IgD-negative memory B cell (primary cell): ENCODE results near the gene LENEP. TPM values are rescaled to one million over a fixed set of nuclear protein-coding genes. Genes with fewer than 3 reads are reported as not detected.

Source experiments
- H3K27ac Mint-ChIP-seq, 3 donors: one replicate each; pipeline ENCODE4 v1.8.0; 2020 to 2022; ENCODE audit warnings: mild to moderate bottlenecking in 3 of 3, mixed read lengths in 3 of 3, moderate library complexity in 1 of 3
- H3K27me3 Mint-ChIP-seq: one replicate; pipeline ENCODE4 v1.8.0; 2021; ENCODE audit warnings: mixed read lengths
- H3K36me3 Mint-ChIP-seq: one replicate; pipeline ENCODE4 v1.8.0; 2020; ENCODE audit warnings: mild to moderate bottlenecking, mixed read lengths
- H3K4me1 Mint-ChIP-seq, 3 donors: one replicate each; pipeline ENCODE4 v1.8.0; 2020 to 2022; ENCODE audit warnings: mixed read lengths in 3 of 3, mild to moderate bottlenecking in 1 of 3
- H3K4me3 Mint-ChIP-seq, 4 donors: one replicate each; pipeline ENCODE4 v1.8.0; 2020 to 2022; ENCODE audit warnings: mild to moderate bottlenecking in 4 of 4, mixed read lengths in 4 of 4, moderate library complexity in 3 of 4
- H3K9me3 Mint-ChIP-seq, 3 donors: one replicate each; pipeline ENCODE4 v1.8.0; 2020 to 2021; ENCODE audit warnings: mixed read lengths in 3 of 3, mild to moderate bottlenecking in 1 of 3
- polyA plus RNA-seq: library from polyadenylated mRNA; unstranded; fragments of 300-500 nt; fragmentation: Illumina TruSeq; gene quantifications from one replicate; pipeline ENCODE4 v1.2.3, GENCODE V29; 2021

LENEP gene
- polyA plus RNA-seq, 1 donor from 2014 or later: not detected

GRCh38 chr1:154966111-154966510, 27.3 kb upstream of the LENEP start:
- H3K4me1 Mint-ChIP-seq: peaks cover 10 to 19% (median 13%) of the 10 kb centered on the region in 3 donors
- no peaks in the 10 kb centered on the region for H3K36me3 Mint-ChIP-seq
- H3K27ac Mint-ChIP-seq: no peak overlapping the region

DNA sequence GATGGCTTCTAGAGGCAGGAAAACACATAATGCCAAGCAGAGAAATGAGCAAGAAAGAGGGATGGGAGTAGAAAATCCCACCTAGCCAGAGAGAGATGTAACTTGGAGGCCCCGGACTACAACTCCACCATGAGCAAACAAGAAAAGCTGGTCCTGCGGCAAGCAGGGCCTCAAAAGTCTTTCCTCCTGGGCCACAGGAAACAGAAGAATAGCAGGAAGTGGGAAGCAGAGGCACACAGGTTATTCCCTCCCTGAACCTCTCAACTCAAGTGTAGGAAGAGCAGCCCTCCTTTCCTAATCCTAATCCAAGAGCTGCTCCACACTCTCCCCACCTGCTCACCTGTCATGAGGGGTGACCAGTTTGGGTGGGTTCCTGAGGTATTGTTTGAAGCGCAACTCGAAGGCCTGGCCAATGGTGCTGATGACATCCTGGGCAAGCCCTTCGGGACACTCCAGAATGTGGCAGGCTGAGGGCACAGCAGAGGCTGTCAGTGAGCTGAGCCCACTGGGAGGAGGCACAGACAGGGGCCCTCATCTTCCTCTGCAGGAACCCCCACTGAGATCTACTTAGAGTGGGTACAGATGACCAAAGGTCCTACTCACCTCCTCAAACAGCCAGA, 25.9 kb upstream of the LENEP start:
- H3K4me1 Mint-ChIP-seq: peaks cover 5 to 22% (median 19%) of the 10 kb centered on the region in 3 donors
- H3K27ac Mint-ChIP-seq: peak overlapping the region in 2 of 3 donors; percentile 62 to 71
- no peaks in the 10 kb centered on the region for H3K27me3 Mint-ChIP-seq
- no peaks in the 10 kb centered on the region for H3K36me3 Mint-ChIP-seq
- no peaks in the 10 kb centered on the region for H3K9me3 Mint-ChIP-seq
- H3K4me3 Mint-ChIP-seq: no peak overlapping the region

More at GRCh38 chr1:154966111-154966510, 27.3 kb upstream of the LENEP start:
- H3K9me3 Mint-ChIP-seq: no peaks in the 10 kb centered on the region
- no peaks in the 10 kb centered on the region for H3K27me3 Mint-ChIP-seq
- no peak overlapping the region for H3K4me3 Mint-ChIP-seq

DNA sequence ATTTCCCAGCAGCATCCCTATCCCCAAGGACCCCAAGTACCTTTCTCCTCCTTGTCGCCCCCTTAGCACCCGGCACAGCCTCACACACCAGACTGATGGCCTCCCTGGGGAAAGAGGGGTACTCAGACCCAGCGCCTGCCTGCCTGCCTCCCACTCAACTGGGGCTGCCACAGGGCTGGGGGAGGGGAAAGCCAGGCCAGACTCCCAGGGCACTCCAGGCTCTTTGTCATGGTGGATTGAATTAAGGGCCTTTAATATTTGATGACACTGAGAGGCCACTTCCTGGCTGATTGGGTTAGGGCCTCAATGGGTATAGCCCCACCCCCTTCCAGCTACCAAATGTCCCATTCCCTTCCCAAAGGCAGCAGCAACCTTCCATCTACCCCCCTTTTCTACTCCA, 24.7 kb upstream of the LENEP start:
- Mint-ChIP-seq H3K36me3 (no peaks in the 10 kb centered on the region), H3K27me3 (no peaks in the 10 kb centered on the region), H3K27ac (peak overlapping the region in 2 of 3 donors; percentile 60 to 62), H3K9me3 (no peaks in the 10 kb centered on the region), H3K4me3 (peak overlapping the region in 1 of 4 donors; percentile 61), H3K4me1 (peaks cover 0 to 19% (median 19%) of the 10 kb centered on the region in 3 donors)

DNA sequence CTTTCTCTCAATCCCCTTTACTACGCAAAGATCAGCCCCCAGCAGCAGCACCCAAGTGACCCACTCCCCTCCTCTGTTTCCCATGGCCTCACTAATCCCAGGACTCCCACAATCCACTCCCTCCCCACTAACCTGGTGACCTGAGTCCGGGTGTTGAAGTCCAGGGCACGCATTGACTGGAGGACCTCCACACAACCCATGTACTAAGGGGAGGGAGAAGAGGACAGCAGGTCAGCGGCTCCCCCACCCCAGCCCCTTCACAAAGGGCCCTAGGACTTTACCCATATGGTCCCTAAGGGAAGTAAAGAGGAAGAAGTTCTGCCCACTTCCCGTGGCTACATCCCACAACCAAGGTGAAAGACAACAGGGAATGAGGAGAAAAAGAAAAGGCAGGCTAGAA, 24.1 kb upstream of the LENEP start:
- Mint-ChIP-seq H3K36me3 (no peaks in the 10 kb centered on the region), H3K27me3 (no peaks in the 10 kb centered on the region), H3K27ac (peak overlapping the region; percentile 34 to 60 (median 53)), H3K9me3 (no peaks in the 10 kb centered on the region), H3K4me1 (peaks cover 0 to 17% (median 16%) of the 10 kb centered on the region in 3 donors), H3K4me3 (no peak overlapping the region)

GRCh38 chr1:154969860-154970452, 23.4 kb upstream of the LENEP start:
- peak overlapping the region in 1 of 4 donors; percentile 17 for H3K4me3 Mint-ChIP-seq
- no peaks in the 10 kb centered on the region for H3K9me3 Mint-ChIP-seq
- no peaks in the 10 kb centered on the region for H3K36me3 Mint-ChIP-seq
- H3K27me3 Mint-ChIP-seq: no peaks in the 10 kb centered on the region
- peaks cover 0 to 17% (median 16%) of the 10 kb centered on the region in 3 donors for H3K4me1 Mint-ChIP-seq
- no peak overlapping the region for H3K27ac Mint-ChIP-seq

GRCh38 chr1:154970631-154971340, 22.6 kb upstream of the LENEP start, which contains the start of gene SHC1:
Gene SHC1 (minus strand): TSS chr1:154970747. CDS start chr1:154970526, 221 bp downstream.
- peaks cover 0 to 17% (median 14%) of the 10 kb centered on the region in 3 donors for H3K4me1 Mint-ChIP-seq
- no peaks in the 10 kb centered on the region for H3K27me3 Mint-ChIP-seq
- H3K9me3 Mint-ChIP-seq: no peaks in the 10 kb centered on the region
- no peak within 1 kb of the TSS for H3K27ac Mint-ChIP-seq
- H3K36me3 Mint-ChIP-seq: no peaks in the 10 kb centered on the region
- H3K4me3 Mint-ChIP-seq: peak within 1 kb of the TSS in 3 of 4 donors; percentile 34 to 90 (median 52)

DNA sequence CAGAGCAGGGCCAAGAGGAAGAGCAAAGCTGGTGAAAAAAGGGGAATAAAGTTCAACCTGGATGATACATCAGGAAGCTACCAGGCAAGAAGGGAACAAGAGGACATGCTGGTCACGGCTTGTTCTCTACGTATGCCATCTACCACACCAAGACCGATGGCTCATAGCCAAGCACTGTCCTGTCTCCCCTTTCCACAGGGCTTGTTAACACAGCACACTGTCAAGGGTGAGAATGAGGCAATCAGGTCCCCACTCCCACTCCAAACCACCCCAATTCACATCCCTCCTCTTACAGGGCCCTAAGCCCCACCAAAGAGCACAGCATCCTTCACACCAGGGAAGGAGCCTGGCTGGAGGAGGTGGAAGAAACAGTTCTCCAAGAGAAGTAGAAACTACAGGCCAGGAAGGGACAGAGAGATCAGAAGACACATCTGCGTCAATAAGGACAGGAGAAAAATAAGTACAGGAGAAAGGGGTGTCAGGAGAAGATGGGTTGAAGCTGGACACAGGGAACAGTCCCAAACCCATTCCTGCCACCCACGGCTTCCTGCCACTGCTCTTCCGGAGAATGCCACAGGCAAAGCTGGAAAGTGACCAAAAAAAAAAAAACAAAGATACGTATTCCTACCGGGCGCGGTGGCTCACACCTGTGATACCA, 21.9 kb upstream of the LENEP start:
- H3K4me1 Mint-ChIP-seq: peaks cover 0 to 17% (median 16%) of the 10 kb centered on the region in 3 donors
- H3K4me3 Mint-ChIP-seq: peak overlapping the region; percentile 34 to 90 (median 56)
- H3K9me3 Mint-ChIP-seq: no peaks in the 10 kb centered on the region
- H3K27ac Mint-ChIP-seq: no peak overlapping the region
- H3K27me3 Mint-ChIP-seq: no peaks in the 10 kb centered on the region
- no peaks in the 10 kb centered on the region for H3K36me3 Mint-ChIP-seq

GRCh38 chr1:154972213-154972516, 21.2 kb upstream of the LENEP start:
- Mint-ChIP-seq H3K27ac (no peak overlapping the region), H3K9me3 (no peaks in the 10 kb centered on the region), H3K4me1 (peaks cover 0 to 18% (median 17%) of the 10 kb centered on the region in 3 donors), H3K27me3 (no peaks in the 10 kb centered on the region), H3K36me3 (no peaks in the 10 kb centered on the region), H3K4me3 (peak overlapping the region in 3 of 4 donors; percentile 34 to 84 (median 36))

- peaks cover 0 to 21% (median 20%) of the 10 kb centered on the region in 3 donors for H3K4me1 Mint-ChIP-seq
- no peaks in the 10 kb centered on the region for H3K27me3 Mint-ChIP-seq
- no peaks in the 10 kb centered on the region for H3K9me3 Mint-ChIP-seq
- H3K36me3 Mint-ChIP-seq: no peaks in the 10 kb centered on the region
- no peak overlapping the region for H3K27ac Mint-ChIP-seq
- peak overlapping the region in 3 of 4 donors; percentile 34 to 84 (median 36) for H3K4me3 Mint-ChIP-seq
Observed at GRCh38 chr1:154972517-154973343, 20.7 kb upstream of the LENEP start.

DNA sequence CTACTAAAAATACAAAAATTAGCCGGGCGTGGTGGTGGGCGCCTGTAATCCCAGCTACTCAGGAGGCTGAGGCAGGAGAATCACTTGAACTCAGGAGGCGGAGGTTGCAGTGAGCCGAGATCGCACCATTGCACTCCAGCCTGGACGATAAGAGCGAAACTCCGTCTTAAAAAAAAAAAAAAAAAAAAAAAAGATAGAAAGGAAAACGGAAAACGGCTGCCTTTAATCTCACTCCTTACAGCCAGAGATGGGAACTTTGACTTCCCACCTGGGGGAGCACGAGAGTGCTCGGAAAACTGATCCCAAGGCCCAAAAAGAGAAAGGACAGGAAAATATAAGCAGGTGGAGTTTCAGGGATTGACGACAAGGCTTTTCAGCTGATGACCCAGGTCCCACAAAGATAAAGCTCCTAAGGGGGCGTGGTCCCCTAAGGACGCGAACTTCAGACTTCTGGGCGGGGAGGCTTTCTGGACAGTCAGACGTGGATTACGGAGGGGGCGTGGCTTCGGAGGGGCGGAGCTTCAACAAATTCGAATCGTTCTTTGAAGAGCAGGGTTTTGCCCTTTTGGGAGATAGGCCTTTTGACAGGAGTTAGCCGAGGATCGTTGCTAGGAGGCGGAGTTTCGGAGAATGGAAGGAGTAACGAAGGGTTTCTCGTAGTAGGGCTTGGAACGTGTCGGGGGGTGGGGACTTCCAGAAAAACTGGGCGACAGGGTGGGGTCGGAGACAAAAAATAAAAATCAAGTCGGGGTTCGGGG, 19.9 kb upstream of the LENEP start:
- Mint-ChIP-seq H3K27me3 (no peaks in the 10 kb centered on the region), H3K4me3 (peak overlapping the region in 1 of 4 donors; percentile 19), H3K36me3 (no peaks in the 10 kb centered on the region), H3K4me1 (peaks cover 0 to 23% (median 21%) of the 10 kb centered on the region in 3 donors), H3K9me3 (no peaks in the 10 kb centered on the region), H3K27ac (no peak overlapping the region)

DNA sequence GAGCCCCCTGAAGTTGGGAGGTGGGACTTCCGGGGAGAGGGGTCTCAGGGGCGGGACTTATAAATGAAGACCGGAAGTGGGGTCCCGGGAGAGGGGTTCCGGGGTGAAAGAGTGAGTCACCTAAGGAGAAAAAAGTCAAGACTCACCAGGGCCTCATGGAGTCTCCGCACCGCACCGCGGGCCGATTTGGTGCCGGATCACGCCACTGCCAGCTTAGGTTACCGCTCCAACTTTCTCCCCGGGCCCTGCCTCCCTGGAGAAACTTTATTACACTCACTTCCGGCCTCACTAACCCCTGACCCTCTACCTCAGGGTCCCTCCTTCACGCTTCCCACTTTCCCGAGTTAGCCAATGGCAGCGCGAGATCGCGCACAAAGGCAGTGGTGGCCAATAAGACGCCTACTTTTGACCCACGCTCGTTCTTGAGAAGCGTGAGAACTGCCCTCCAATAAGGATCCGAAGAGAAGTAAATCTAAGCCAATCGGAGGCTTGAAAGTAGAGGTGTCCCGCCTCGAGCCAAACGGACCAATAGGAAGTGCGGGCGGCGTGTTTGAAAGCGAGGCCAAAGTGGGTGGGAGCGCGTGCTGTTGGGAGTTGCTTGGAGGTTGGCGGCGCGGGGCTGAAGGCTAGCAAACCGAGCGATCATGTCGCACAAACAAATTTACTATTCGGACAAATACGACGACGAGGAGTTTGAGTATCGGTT, 19.1 kb upstream of the LENEP start, which contains the start of gene CKS1B:
Gene CKS1B, plus strand, starts transcription at position 580 of the 706 bp plus-strand sequence. Its CDS starts 65 bp downstream, at position 645.
- Mint-ChIP-seq H3K9me3 (no peaks in the 10 kb centered on the region), H3K27me3 (no peaks in the 10 kb centered on the region), H3K36me3 (no peaks in the 10 kb centered on the region), H3K4me3 (no peak within 1 kb of the TSS), H3K4me1 (peaks cover 0 to 23% (median 18%) of the 10 kb centered on the region in 3 donors), H3K27ac (no peak within 1 kb of the TSS)

- Mint-ChIP-seq H3K27me3 (no peaks in the 10 kb centered on the region), H3K4me3 (no peak overlapping the region), H3K36me3 (no peaks in the 10 kb centered on the region)
Observed at GRCh38 chr1:154974808-154975408, 18.5 kb upstream of the LENEP start.

More at GRCh38 chr1:154974808-154975408, 18.5 kb upstream of the LENEP start:
- Mint-ChIP-seq H3K4me1 (peaks cover 0 to 23% (median 18%) of the 10 kb centered on the region in 3 donors), H3K9me3 (no peaks in the 10 kb centered on the region), H3K27ac (no peak overlapping the region)
